Lung (tissue), 12 donors: ENCODE measurements around the gene ST3GAL3. TPM values are rescaled to one million over a fixed set of nuclear protein-coding genes. Genes with fewer than 3 reads are reported as not detected.

Experiments used
- ATAC-seq: fragments of 200-7000 bp; cut with Tn5 transposase; one replicate; pipeline ENCODE4 v1.9.1; 2020; ENCODE audit warnings: moderate number of reproducible peaks; ENCODE audit not compliant: insufficient read depth, low FRiP score
- DNase-seq, 3 donors: peaks; one replicate each; pipeline ENCODE4 v3.0.0-alpha.2; 2013 to 2017
- H3K27ac ChIP-seq, 2 donors: one replicate each; pipeline ENCODE4 v1.5.1; 2013; ENCODE audit warnings: mild to moderate bottlenecking in 2 of 2, moderate library complexity in 2 of 2, control low read depth in 1 of 2, inconsistent platforms in 1 of 2, low read depth in 1 of 2, low read length in 1 of 2
- H3K27me3 ChIP-seq, 3 donors: one replicate each; pipeline ENCODE4 v1.5.1; 2013; ENCODE audit warnings: low read length in 2 of 3; ENCODE audit not compliant: control insufficient read depth in 3 of 3, insufficient read depth in 3 of 3
- H3K36me3 ChIP-seq, 4 donors: one replicate each; pipeline ENCODE4 v1.5.1; 2013; ENCODE audit warnings: low read length in 4 of 4, mild to moderate bottlenecking in 1 of 4, moderate library complexity in 1 of 4; ENCODE audit not compliant: control insufficient read depth in 4 of 4, insufficient read depth in 4 of 4
- H3K4me1 ChIP-seq, 5 donors: one replicate each; pipeline ENCODE4 v1.5.1; 2013; ENCODE audit warnings: low read length in 5 of 5, mild to moderate bottlenecking in 2 of 5, moderate library complexity in 1 of 5; ENCODE audit not compliant: control insufficient read depth in 5 of 5, insufficient read depth in 5 of 5
- H3K4me3 ChIP-seq: one replicate; pipeline ENCODE4 v1.5.1; 2013; ENCODE audit warnings: mild to moderate bottlenecking, control low read depth, moderate library complexity
- H3K9ac ChIP-seq, 2 donors: one replicate each; pipeline ENCODE4 v1.5.1; 2013; ENCODE audit warnings: low read length in 2 of 2, control low read depth in 1 of 2; ENCODE audit not compliant: insufficient read depth in 1 of 2
- H3K9me3 ChIP-seq, 4 donors: one replicate each; pipeline ENCODE4 v1.5.1; 2013; ENCODE audit warnings: low read length in 3 of 4, mild to moderate bottlenecking in 1 of 4, moderate library complexity in 1 of 4; ENCODE audit not compliant: control insufficient read depth in 4 of 4, insufficient read depth in 3 of 4
- WGBS, 2 donors: extraction: QIAGEN DNeasy Blood & Tissue Kit; methylation state at CpG; one replicate each; pipeline ENCODE4 v1.1.7; 2013; 5-methylcytosine and 5-hydroxymethylcytosine counted together
- polyA plus RNA-seq, 2 donors: library from polyadenylated mRNA; stranded (reverse); fragments of 200-250 nt; gene quantifications; one replicate each; pipeline ENCODE4 v1.2.1, GENCODE V29; 2013
- total RNA-seq, 2 donors: library from RNA; depleted of rRNA in 1 of 2; stranded (reverse); fragments of >200 nt in 1 of 2; gene quantifications; one replicate each; pipeline ENCODE4 v1.2.1, GENCODE V29; 2014 to 2021
- TF ChIP-seq, protein P1 (sequence below): IDR thresholded peaks from 2 replicates; pipeline ENCODE4 v1.5.1; 2012; ENCODE audit warnings: mild to moderate bottlenecking; ENCODE audit errors: control extremely low read depth, extremely low read depth
- donor health status: control.
- donor health status: control.
- donor health status: Bipolar disorder and iron deficiency.
- donor health status: healthy.
- donor health status: DM: yes; HTN: yes; CAD: no.

Gene ST3GAL3
- total and polyA plus RNA-seq, 4 donors, result 8.4 to 28.0 (median 17.1) TPM

DNA sequence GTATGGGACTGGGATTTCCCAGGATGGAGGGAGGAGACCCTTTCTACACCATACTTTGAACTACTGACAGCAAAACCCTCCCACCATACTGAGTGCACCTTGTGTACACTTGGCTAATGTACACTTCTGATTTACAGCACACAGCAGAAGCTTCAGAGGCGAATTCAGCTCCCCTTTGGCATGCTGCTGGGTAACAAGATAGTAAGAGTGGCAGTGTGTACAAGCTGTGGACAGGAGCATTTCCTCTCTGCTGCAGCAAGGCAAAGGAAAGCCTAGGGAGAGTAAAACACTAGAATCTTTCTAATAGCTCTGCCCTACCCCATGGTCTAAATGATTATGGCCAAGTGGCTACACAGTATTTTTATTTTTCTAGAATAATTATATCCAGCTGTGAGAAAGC lies 142.3 kb downstream of the ST3GAL3 start:
- H3K36me3 ChIP-seq, result peaks cover 0 to under 1% (median 0%) of the 10 kb centered on the region in 4 donors
- no peak overlapping the region for H3K9ac ChIP-seq
- H3K27me3 ChIP-seq, result no peaks in the 10 kb centered on the region
- H3K27ac ChIP-seq, result no peak overlapping the region
- TF ChIP-seq, protein P1, sequence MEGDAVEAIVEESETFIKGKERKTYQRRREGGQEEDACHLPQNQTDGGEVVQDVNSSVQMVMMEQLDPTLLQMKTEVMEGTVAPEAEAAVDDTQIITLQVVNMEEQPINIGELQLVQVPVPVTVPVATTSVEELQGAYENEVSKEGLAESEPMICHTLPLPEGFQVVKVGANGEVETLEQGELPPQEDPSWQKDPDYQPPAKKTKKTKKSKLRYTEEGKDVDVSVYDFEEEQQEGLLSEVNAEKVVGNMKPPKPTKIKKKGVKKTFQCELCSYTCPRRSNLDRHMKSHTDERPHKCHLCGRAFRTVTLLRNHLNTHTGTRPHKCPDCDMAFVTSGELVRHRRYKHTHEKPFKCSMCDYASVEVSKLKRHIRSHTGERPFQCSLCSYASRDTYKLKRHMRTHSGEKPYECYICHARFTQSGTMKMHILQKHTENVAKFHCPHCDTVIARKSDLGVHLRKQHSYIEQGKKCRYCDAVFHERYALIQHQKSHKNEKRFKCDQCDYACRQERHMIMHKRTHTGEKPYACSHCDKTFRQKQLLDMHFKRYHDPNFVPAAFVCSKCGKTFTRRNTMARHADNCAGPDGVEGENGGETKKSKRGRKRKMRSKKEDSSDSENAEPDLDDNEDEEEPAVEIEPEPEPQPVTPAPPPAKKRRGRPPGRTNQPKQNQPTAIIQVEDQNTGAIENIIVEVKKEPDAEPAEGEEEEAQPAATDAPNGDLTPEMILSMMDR, result no peak
- H3K4me3 ChIP-seq, result no peak overlapping the region
- DNase-seq (no peak), ATAC-seq (no peak)
- 84 to 89% methylated on average over 1 of the region's 1 CpG for WGBS, 2 donors
- H3K9me3 ChIP-seq, result no peaks in the 10 kb centered on the region
- H3K4me1 ChIP-seq, result peaks cover 0 to 25% (median 11%) of the 10 kb centered on the region in 5 donors

GRCh38 chr1:43850591-43851233 lies 143.4 kb downstream of the ST3GAL3 start:
- Histone ChIP-seq H3K27ac (no peak overlapping the region), H3K4me1 (peaks cover 0 to 25% (median 11%) of the 10 kb centered on the region in 5 donors), H3K9ac (no peak overlapping the region), H3K27me3 (no peaks in the 10 kb centered on the region), H3K36me3 (peaks cover 0 to 2% (median 0%) of the 10 kb centered on the region in 4 donors), H3K9me3 (no peaks in the 10 kb centered on the region), H3K4me3 (no peak overlapping the region)
- no peak for DNase-seq
- TF ChIP-seq, protein P1, result no peak
- no peak for ATAC-seq
- 94 to 97% methylated on average over 8 of the region's 8 CpGs for WGBS, 2 donors

DNA sequence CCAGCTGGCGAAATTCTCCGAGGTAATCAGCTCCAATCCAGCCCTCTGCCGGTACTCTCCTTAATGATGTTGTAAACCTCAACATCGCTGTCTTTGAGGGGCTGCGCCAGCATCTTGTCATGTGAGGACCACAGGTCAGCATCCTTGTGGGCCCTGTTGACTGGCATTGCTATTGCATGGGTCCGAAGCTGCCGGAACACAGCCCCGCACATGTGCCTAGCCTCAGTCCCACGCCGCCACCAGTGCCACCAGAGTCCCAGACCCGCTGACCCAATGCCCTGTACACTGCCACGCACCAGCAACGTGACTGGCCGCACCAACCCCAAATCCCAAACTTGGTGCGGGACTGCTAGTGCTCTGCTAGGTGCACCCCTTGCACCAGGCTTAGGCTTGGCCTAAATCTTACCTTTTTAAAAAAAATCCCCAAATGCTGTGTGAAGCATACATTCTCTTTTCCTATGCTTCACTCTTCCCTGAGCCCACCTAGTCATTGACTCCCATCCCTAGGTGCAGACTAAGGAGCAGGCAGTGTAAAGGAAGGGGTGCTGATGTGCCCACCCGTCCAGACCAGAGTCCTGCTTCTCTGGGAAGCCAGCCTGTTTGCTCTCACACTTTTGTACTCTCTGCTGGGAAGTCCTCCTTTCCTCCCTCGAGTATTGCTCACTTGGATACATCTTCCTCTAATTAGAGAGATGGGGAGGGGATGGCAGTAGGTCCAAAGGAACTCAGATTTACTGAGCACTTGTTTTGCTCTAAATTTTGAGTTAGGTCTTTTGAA lies 144.4 kb downstream of the ST3GAL3 start:
- Histone ChIP-seq H3K36me3 (peaks cover 0 to 2% (median 0%) of the 10 kb centered on the region in 4 donors), H3K27ac (no peak overlapping the region), H3K4me3 (no peak overlapping the region), H3K9me3 (no peaks in the 10 kb centered on the region), H3K4me1 (peaks cover 0 to 25% (median 11%) of the 10 kb centered on the region in 5 donors), H3K27me3 (no peaks in the 10 kb centered on the region), H3K9ac (no peak overlapping the region)
- TF ChIP-seq, protein P1, result no peak
- no peak for DNase-seq
- no peak for ATAC-seq
- WGBS, 2 donors, result 91 to 95% methylated on average over 17 of the region's 17 CpGs
